Measurements from ENCODE around the gene PDE4D.
"Not testable (repeated sequence)": the region's sequence is repeated elsewhere in the genome, so short reads cannot be mapped to it uniquely, and the experiment has no call there.

The PDE4D gene

GRCh38 chr5:59575648-59576445, 317.7 kb downstream of the PDE4D start:
- DNase-seq, result no peak

GRCh38 chr5:59573509-59573908, 320.0 kb downstream of the PDE4D start:
- not testable (repeated sequence) for DNase-seq

- DNase-seq, result no peak
Measured at GRCh38 chr5:59571067-59571466, 322.5 kb downstream of the PDE4D start.

- no peak for DNase-seq
Measured at GRCh38 chr5:59569608-59570334, 323.8 kb downstream of the PDE4D start.

GRCh38 chr5:59569158-59569557, 324.4 kb downstream of the PDE4D start:
- no peak for DNase-seq

- no peak for DNase-seq
Measured at GRCh38 chr5:59568161-59568560, 325.4 kb downstream of the PDE4D start.

GRCh38 chr5:59565551-59565950, 328.0 kb downstream of the PDE4D start:
- DNase-seq, result no peak

- DNase-seq, result no peak
Measured at GRCh38 chr5:59564895-59565294, 328.6 kb downstream of the PDE4D start.

- DNase-seq, result peak; percentile 10
Measured at GRCh38 chr5:59562756-59563389, 330.7 kb downstream of the PDE4D start.

GRCh38 chr5:59560553-59560952, 333.0 kb downstream of the PDE4D start:
- DNase-seq, result no peak

GRCh38 chr5:59559847-59560246, 333.7 kb downstream of the PDE4D start:
- DNase-seq, result no peak

- DNase-seq, result no peak
Measured at GRCh38 chr5:59559323-59559722, 334.2 kb downstream of the PDE4D start.

- no peak for DNase-seq
Measured at GRCh38 chr5:59558501-59558900, 335.0 kb downstream of the PDE4D start.

GRCh38 chr5:59557572-59557971, 336.0 kb downstream of the PDE4D start:
- DNase-seq, result no peak

GRCh38 chr5:59555596-59555995, 337.9 kb downstream of the PDE4D start:
- no peak for DNase-seq

- no peak for DNase-seq
Measured at GRCh38 chr5:59554501-59554900, 339.0 kb downstream of the PDE4D start.

GRCh38 chr5:59553992-59554391, 339.5 kb downstream of the PDE4D start:
- no peak for DNase-seq

- DNase-seq, result no peak
Measured at GRCh38 chr5:59548807-59549357, 344.6 kb downstream of the PDE4D start.

GRCh38 chr5:59547731-59548130, 345.8 kb downstream of the PDE4D start:
- DNase-seq, result no peak

GRCh38 chr5:59544573-59544972, 349.0 kb downstream of the PDE4D start:
- no peak for DNase-seq

GRCh38 chr5:59543821-59544442, 349.6 kb downstream of the PDE4D start:
- DNase-seq, result no peak

- DNase-seq, result no peak
Measured at GRCh38 chr5:59542851-59543820, 350.4 kb downstream of the PDE4D start.

Data from CD4-positive, alpha-beta T cell treated with Interleukin-10 for 1 hour (primary cell).